NCI-H748 (cell line): ENCODE results near the gene SPG11.
"Not testable (repeated sequence)": the region's sequence is repeated elsewhere in the genome, so short reads cannot be mapped to it uniquely, and the experiment has no call there.

Experiments
- DNase-seq: peaks from one replicate; lab custom pipeline; 2025; ENCODE audit not compliant: unreplicated experiment; lab: John Stamatoyannopoulos, UW

The SPG11 gene

DNA sequence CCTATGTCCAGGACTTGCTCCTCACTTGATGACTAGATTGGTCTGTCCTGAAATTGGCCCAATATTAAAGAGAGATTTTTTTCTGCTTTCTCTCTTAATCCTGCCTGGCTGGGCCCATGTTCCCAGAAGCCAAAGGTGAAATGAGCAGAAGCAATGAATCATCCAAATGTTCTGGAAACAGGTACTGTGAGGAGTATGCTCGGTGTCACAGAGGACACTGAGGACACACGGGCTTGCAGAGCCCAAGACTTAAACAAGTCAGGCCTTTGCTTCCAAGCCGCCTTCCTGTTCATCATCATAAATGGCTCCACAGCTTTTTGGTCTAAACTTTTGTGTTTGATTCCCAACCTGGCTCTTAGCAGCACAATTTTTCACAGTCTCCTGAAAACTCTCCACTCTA lies 95.1 kb downstream of the SPG11 start:
- DNase-seq: no peak

- DNase-seq: no peak
These were observed 97.3 kb downstream of the SPG11 start for GRCh38 chr15:44566155-44566540.

DNA sequence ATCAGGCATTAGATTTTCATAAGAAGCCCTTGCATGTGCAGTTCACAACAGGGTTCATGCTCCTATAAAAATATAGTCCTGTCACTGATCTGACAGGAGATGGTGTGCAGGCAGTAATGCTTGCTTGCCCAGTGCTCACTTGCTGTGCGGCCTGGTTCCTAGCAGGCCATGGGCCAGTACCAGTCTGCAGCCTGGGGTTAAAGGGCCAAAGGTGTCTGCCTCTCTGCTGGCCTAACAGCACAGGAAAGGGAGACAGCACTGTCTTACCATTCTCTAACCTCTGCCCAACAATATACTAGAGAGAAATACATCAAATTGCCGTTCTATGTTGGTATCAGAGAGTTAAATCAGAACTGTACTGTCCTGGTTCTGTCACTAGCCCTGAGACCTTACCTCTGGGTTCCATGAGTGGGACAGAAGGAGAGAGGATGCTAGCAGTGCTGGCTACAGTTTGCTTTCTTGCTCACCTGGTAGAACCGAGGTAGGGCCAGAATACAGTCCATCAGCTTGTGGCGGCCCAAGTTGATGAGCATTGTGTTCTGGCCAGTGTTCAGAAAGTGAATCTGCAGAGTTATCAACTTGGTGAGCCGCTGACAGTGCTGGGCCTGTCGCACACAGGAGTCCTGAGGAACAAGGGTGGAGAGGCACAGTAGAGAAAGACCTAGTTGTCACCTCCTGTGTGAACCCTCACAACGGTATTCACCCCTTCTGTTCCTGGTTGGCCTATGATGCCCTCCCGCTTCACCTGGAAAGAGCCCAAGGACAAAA lies 97.9 kb downstream of the SPG11 start:
- DNase-seq: no peak

GRCh38 chr15:44560926-44561325 lies 102.5 kb downstream of the SPG11 start:
- DNase-seq: not testable (repeated sequence)

- DNase-seq: no peak
These were observed 108.3 kb downstream of the SPG11 start for GRCh38 chr15:44554934-44555723.

GRCh38 chr15:44550734-44551133 lies 112.7 kb downstream of the SPG11 start:
- no peak for DNase-seq

DNA sequence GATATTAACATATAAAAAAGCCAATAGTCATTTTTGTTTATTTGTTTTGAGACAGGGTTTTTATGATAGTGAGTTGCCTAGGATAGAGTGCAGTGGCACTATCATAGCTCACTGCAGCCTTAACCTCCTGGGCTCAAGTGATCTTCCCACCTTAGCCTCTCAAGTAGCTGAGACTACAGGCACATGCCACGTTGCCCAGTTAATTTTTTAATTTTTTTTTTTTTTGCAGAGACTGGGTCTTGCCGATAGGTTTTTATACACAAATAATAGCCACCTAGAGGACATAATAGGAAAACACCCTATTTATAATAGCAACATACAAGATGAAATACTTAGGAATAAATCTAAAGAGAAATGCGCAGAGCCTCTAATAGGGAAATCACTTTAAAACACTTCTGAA lies 113.2 kb downstream of the SPG11 start:
- no peak for DNase-seq

- not testable (repeated sequence) for DNase-seq
These were observed 114.3 kb downstream of the SPG11 start for GRCh38 chr15:44549152-44549551.

GRCh38 chr15:44545913-44546802 lies 117.3 kb downstream of the SPG11 start:
- no peak for DNase-seq

DNA sequence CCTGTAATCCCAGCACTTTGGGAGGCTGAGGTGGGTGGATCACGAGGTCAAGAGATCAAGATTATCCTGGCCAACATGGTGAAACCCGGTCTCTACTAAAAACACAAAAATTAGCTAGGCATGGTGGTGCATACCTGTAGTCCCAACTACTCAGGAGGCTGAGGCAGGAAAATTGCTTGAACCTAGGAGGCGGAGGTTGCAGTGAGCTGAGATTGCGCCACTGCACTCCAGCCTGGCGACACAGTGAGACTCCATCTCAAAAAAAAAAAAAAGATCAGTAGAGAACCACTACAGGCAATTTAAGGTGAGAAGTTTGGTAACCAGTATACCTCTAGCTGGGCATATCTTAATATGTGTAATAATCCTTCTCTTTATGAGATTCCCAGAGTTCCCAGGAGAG lies 118.7 kb downstream of the SPG11 start:
- not testable (repeated sequence) for DNase-seq

DNA sequence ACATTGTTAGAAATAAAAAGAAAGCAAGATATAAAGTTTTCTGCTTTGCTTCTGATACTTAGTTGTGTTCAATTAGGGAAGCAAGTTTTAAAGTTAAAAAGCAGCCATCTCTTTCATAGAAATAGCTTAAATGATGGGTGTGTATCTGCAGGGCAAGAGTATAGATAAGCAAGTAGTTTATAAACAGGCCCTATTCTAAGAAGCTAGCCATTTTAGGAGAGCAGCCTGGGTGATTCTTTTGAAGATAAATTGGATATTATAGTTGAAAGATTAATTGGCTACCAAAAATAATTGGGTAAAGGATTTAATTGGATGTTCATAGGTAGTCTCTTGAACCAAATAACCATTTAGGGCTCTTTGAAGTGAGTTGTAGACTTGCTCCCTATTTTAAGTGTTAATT lies 120.9 kb downstream of the SPG11 start:
- DNase-seq: no peak

- DNase-seq: no peak
These were observed 122.0 kb downstream of the SPG11 start for GRCh38 chr15:44541282-44541958.

- no peak for DNase-seq
These were observed 125.7 kb downstream of the SPG11 start for GRCh38 chr15:44537735-44538240.

DNA sequence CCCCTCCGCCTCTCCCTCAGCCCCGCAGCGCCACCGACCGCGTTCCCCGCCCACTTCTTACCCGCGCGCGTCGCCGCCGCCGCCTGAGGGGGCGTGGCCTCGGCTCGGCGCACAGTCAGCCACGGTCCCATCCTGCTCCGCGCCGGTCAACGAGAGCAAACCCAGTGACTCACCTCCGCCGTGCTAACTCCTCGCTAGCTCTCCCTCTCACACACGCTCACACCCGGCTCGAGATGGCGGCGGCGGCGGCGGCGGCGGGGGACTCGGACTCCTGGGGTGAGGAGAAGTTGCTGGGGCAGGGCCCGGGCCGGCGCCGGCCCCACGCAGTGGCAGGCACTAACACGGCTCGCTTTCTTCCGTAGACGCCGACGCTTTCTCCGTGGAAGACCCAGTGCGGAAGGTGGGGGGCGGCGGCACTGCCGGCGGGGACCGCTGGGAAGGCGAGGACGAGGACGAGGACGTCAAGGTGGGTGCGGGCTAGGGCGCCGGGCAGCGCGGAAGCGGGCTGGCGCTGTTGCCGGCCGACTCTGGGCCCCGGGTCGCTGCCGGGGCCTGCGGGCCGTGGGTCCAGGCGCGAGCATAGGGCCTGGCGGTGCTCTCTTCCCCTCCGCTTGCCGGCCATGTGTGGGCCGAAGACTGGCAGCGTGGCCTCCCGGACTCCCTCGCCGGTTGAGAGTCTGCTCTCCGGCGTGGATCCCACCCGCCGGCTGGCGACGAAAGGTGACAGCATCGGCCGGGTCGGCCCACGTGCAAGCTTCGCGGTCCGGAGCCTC lies 126.3 kb downstream of the SPG11 start, which contains the start of gene EIF3J:
Gene EIF3J (plus strand): TSS at position 186 of the 773 bp plus-strand sequence. CDS start 48 bp downstream, at position 234.
- DNase-seq: peak; percentile 93

DNA sequence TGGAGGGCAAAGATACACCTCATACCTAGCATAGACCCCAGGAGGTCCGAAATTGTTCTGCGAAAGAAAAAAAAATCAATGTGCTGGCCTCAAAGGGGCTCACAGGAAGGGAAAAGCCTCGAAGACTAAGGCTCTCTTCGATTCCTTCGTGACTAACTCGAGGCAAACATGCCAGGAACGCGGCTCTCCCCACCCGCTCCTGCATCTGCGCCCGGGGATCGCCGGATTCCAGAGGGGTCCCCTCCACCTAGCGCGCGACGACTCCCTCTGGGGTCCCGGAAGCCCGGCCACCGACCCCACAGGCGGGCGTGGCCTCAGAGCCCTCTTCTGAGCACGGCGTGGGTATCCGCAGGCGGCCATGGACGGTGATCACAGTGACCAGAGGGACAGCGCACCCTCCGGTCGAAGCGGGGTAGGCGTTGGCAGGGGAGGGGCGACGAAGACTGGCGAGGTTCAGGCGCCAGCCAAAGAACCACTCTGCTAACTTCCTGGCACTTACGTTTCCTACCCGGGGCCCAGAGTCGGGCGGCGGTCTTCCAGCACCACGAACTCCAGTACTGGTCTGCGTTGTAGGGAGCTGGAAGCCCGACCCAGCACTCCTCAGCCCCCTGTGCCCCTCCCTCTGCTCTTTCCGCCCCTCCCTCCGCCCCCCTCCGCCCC lies 127.0 kb downstream of the SPG11 start:
- peak; percentile 93 for DNase-seq

DNA sequence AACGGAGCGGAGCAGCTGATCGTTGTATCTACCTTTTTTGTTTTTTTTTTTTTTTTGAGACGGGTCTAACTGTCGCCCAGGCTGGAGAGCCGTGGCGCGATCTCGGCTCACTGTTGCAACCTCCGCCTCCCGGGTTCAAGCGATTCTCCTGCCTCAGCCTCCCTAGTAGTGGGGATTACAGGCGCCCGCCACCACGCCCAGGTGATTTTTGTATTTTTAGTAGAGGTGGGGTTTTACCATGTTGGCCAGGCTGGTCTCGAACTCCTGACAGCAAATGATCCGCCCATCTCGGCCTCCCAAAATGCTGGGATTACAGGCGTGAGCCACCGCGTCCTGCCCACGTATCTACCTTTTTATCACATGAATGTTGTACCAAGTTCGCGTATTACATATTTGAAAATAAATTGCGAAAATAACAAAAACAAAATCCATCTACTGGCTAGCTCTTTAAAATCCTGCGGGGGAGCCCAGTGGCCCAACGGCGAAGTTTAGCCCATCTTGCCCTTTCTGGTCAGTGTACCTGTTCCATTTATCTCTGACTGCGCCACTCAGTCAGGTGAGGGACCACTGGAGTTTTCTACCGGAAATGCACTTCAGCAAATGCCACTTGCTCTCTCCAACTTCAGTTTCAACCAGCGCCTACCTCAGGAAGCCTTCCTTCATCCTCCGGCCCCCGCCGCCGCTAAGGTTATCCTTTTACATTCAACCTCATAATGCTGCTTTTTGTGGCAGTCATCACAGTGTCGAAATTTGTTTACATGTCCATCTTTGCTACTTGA lies 127.8 kb downstream of the SPG11 start:
- DNase-seq: peak; percentile 58

- no peak for DNase-seq
These were observed 128.4 kb downstream of the SPG11 start for GRCh38 chr15:44535092-44535491.

DNA sequence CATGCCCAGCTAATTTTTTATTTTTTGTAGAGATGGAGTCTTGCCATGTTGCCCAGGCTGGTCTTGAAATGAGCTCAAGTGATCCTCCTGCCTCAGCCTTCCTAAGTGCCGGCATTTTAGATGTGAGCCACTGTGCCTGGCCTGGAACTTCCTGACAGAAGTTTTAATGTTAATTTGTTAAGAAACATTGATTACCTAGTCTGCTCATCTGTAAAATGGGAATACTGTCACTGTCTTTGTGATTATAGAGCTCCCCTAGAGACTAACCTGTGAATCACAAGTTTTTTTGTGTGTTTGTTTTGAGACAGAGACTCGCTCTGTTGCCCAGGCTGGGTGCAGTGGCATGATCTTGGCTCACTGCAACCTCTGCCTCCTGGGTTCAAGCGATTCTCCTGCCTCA lies 130.8 kb downstream of the SPG11 start:
- DNase-seq: no peak
